ENCODE measurements around the gene UNC13B.
"Not testable (repeated sequence)": the region's sequence is repeated elsewhere in the genome, so short reads cannot be mapped to it uniquely, and the experiment has no call there.

UNC13B gene

GRCh38 chr9:35374910-35375309, 213.1 kb downstream of the UNC13B start:
- no peak for DNase-seq (ENCODE audit: low read depth in 2 of 2)

GRCh38 chr9:35380039-35380438, 218.2 kb downstream of the UNC13B start:
- no peak for DNase-seq (ENCODE audit: low read depth in 2 of 2)

- no peak for DNase-seq (ENCODE audit: low read depth in 2 of 2)
Measured at GRCh38 chr9:35380619-35381018, 218.8 kb downstream of the UNC13B start.

- DNase-seq (ENCODE audit: low read depth in 2 of 2) = no peak
Measured at GRCh38 chr9:35385042-35385441, 223.2 kb downstream of the UNC13B start.

GRCh38 chr9:35395076-35395705, 233.4 kb downstream of the UNC13B start:
- DNase-seq (ENCODE audit: low read depth in 2 of 2) = no peak

GRCh38 chr9:35395706-35396101, 233.9 kb downstream of the UNC13B start:
- no peak for DNase-seq (ENCODE audit: low read depth in 2 of 2)

- no peak for DNase-seq (ENCODE audit: low read depth in 2 of 2)
Measured at GRCh38 chr9:35396560-35397215, 234.9 kb downstream of the UNC13B start.

- no peak for DNase-seq (ENCODE audit: low read depth in 2 of 2)
Measured at GRCh38 chr9:35397216-35397698, 235.4 kb downstream of the UNC13B start.

- no peak for DNase-seq (ENCODE audit: low read depth in 2 of 2)
Measured at GRCh38 chr9:35397923-35398322, 236.1 kb downstream of the UNC13B start.

- DNase-seq (ENCODE audit: low read depth in 2 of 2) = no peak
Measured at GRCh38 chr9:35398651-35399335, 237.0 kb downstream of the UNC13B start.

GRCh38 chr9:35404865-35405264, 243.1 kb downstream of the UNC13B start:
- DNase-seq (ENCODE audit: low read depth in 2 of 2) = no peak

- peak; percentile 12 to 16 for DNase-seq (ENCODE audit: low read depth in 2 of 2)
Measured at GRCh38 chr9:35406183-35406959, 244.6 kb downstream of the UNC13B start.

GRCh38 chr9:35407846-35408245, 246.0 kb downstream of the UNC13B start:
- no peak for DNase-seq (ENCODE audit: low read depth in 2 of 2)

GRCh38 chr9:35409434-35409833, 247.6 kb downstream of the UNC13B start:
- not testable (repeated sequence) for DNase-seq (ENCODE audit: low read depth in 2 of 2)

- DNase-seq (ENCODE audit: low read depth in 2 of 2) = no peak
Measured at GRCh38 chr9:35414889-35415288, 253.1 kb downstream of the UNC13B start.

GRCh38 chr9:35415402-35416097, 253.7 kb downstream of the UNC13B start:
- DNase-seq (ENCODE audit: low read depth in 2 of 2) = no peak

- no peak for DNase-seq (ENCODE audit: low read depth in 2 of 2)
Measured at GRCh38 chr9:35416098-35416427, 254.3 kb downstream of the UNC13B start.

- DNase-seq (ENCODE audit: low read depth in 2 of 2) = no peak
Measured at GRCh38 chr9:35422346-35422745, 260.5 kb downstream of the UNC13B start.

GRCh38 chr9:35422753-35423152, 260.9 kb downstream of the UNC13B start:
- no peak for DNase-seq (ENCODE audit: low read depth in 2 of 2)

GRCh38 chr9:35423499-35423898, 261.7 kb downstream of the UNC13B start:
- DNase-seq (ENCODE audit: low read depth in 2 of 2) = no peak
